GM13977 (cell line): Measurements from ENCODE around the gene ELOVL5.

ENCODE experiments used
- DNase-seq: peaks from one replicate; pipeline ENCODE4 v3.0.0; 2012; ENCODE audit warnings: low spot score
- CTCF ChIP-seq: IDR thresholded peaks from 2 replicates; pipeline ENCODE4 v1.5.1; 2012; ENCODE audit warnings: mild to moderate bottlenecking, control low read depth; ENCODE audit not compliant: insufficient read depth; ENCODE audit errors: extremely low read depth, missing control alignments
- in situ Hi-C: fragments of 300-500 bp; cut with MboI; formaldehyde crosslinking; loops from one replicate; pipeline ENCODE4 v1.12.0; 2022; ENCODE audit warnings: low sequenced_read_pairs, low pct_unique_long_range_greater_than_20kb, mixed read lengths, inconsistent platforms; ENCODE audit not compliant: unreplicated experiment

The ELOVL5 gene

DNA sequence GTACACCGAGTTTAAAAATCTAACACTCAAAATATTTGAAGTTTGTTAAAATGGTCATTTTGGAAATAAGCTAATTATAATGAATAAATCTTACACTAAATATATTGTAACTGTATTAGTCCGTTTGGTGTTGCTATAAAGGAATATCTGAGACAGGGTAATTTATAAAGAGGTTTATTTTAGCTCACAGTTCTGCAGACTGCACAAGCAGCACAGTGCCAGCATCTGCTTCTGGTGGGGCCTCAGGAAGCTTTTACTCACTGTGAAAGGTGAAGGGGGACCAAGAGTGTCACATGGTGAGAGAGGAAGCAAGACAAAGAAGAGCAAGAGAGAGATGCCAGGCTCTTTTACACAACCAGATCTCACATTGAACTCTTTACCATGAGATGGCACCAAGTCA is 17.1 kb downstream of the ELOVL5 start:
- in situ Hi-C loops: no loop called here
- DNase-seq: no peak
- no peak for TF ChIP-seq CTCF

- no peak for TF ChIP-seq CTCF
- in situ Hi-C loops: no loop called here
- DNase-seq: no peak
Observed at GRCh38 chr6:53330137-53330536, 18.6 kb downstream of the ELOVL5 start.

DNA sequence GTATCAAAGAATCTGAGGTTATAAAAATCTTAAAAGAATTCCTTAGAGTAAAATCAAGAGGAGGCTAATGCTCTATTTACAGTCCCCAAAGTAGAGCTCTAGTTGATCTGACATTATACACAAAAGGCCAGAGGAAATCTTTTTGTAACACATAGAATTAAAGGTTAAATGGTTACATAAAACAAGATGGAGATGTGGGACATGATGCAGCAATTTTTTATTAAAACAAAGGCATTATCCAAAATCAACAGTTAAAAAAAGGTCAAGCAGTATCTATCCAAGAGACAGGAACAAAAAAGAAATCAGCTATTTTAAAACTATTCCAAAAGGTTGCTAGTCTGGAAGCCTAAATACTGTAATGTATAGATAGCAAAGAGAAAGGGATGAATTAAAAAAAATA is 20.4 kb downstream of the ELOVL5 start:
- no peak for DNase-seq
- TF ChIP-seq CTCF: no peak
- in situ Hi-C loops: no loop called here

DNA sequence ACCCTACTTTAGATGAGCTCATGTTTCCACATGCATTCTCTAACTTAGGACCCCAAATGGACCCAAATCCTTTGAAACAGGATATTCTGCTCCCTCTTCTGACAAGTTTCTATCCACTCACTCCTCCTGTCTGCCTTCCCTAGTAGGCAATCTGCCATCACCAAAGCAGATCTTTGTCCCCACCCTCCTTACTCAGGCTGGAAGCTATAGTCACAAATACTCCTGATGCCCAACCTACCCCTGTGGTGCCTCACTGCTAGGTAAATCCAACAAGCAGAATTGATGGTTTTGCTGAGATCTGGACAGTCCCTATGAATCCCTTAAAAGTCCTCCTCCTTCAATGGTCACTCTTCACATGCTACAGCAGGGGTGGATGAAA is 21.7 kb downstream of the ELOVL5 start:
- no peak for DNase-seq
- in situ Hi-C loops: no loop called here
- TF ChIP-seq CTCF: no peak

GRCh38 chr6:53326372-53327016 is 22.3 kb downstream of the ELOVL5 start:
- in situ Hi-C loops: no loop called here
- DNase-seq: no peak
- no peak for TF ChIP-seq CTCF

DNA sequence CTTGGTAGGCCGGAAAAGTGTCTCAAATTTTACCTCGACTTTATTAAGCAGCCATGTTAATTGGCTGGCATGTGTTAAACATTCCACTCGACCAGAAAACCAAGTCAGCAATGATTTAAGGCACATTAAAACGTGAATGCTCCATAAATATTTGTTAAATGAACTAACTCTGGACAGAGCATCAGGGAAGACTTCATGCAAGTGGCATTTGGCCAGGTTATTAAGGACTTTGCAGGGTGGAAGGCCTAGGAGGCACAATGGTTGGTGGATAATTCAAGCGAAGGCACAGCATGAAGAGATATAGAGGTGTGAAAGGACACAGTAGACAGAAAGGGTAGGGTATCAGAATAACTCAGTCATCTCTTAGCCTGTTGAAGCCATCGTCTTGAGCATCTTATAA is 23.0 kb downstream of the ELOVL5 start:
- no peak for DNase-seq
- in situ Hi-C loops: no loop called here
- no peak for TF ChIP-seq CTCF
